Fibroblast of pulmonary artery (primary cell): ENCODE measurements around the gene DHRS7.
A peak's percentile ranks its signal among the peaks of the same experiment; 100 is the strongest.

ENCODE experiments used
- DNase-seq: peaks from one replicate; pipeline ENCODE4 v3.0.0-alpha.2; 2010; ENCODE audit warnings: low read depth
- H3K4me3 ChIP-seq: replicated peaks from 2 replicates; pipeline ENCODE4 v1.5.1; 2011; ENCODE audit warnings: low read depth, mild to moderate bottlenecking, control low read depth, low read length, moderate library complexity
- CTCF ChIP-seq: IDR thresholded peaks from 2 replicates; pipeline ENCODE4 v1.5.1; 2011; ENCODE audit warnings: mild to moderate bottlenecking, control low read depth, low read length, inconsistent platforms; ENCODE audit errors: missing control alignments

The DHRS7 gene

GRCh38 chr14:60164404-60164711 is 840 bp downstream of the DHRS7 start:
- no peak for DNase-seq
- peak overlapping the region; percentile 82 for H3K4me3 ChIP-seq
- no peak for TF ChIP-seq CTCF

GRCh38 chr14:60163693-60164092 is 1.5 kb downstream of the DHRS7 start:
- no peak for DNase-seq
- H3K4me3 ChIP-seq: peak overlapping the region; percentile 82
- no peak for TF ChIP-seq CTCF

GRCh38 chr14:60161196-60162107 is 3.7 kb downstream of the DHRS7 start:
- no peak overlapping the region for H3K4me3 ChIP-seq
- TF ChIP-seq CTCF: no peak
- peak; percentile 42 for DNase-seq

- no peak for TF ChIP-seq CTCF
Measured at GRCh38 chr14:60160422-60160821, 4.8 kb downstream of the DHRS7 start.

GRCh38 chr14:60154671-60155070 is 10.5 kb downstream of the DHRS7 start:
- no peak for TF ChIP-seq CTCF
- H3K4me3 ChIP-seq: no peak overlapping the region
- no peak for DNase-seq

More at GRCh38 chr14:60160422-60160821, 4.8 kb downstream of the DHRS7 start:
- no peak overlapping the region for H3K4me3 ChIP-seq
- no peak for DNase-seq

GRCh38 chr14:60153991-60154390 is 11.2 kb downstream of the DHRS7 start:
- no peak for DNase-seq
- TF ChIP-seq CTCF: no peak
- H3K4me3 ChIP-seq: no peak overlapping the region

- no peak for TF ChIP-seq CTCF
- H3K4me3 ChIP-seq: no peak overlapping the region
- DNase-seq: peak; percentile 91
Measured at GRCh38 chr14:60151715-60152114, 13.5 kb downstream of the DHRS7 start.
